K562 (cell line): Measurements from ENCODE around the gene POU3F3.

Experiments used
- ELF4 ChIP-seq: fragments of 450-650 bp; formaldehyde crosslinking; IDR thresholded peaks from 2 replicates; pipeline ENCODE4 v1.4.0; 2022; ENCODE audit warnings: missing genetic modification characterization
- FOXM1 ChIP-seq, 2 experiments: fragments of 450-650 bp in 1 of 2; sonication (generic) in 1 of 2; formaldehyde crosslinking in 1 of 2; IDR thresholded peaks; 2 replicates each; pipeline versions ENCODE4 v1.6.1 to v1.9.0; 2017 to 2022; ENCODE audit warnings: low read depth in 2 of 2, mild to moderate bottlenecking in 2 of 2, missing genetic modification reagents in 1 of 2, moderate library complexity in 1 of 2
- MAX ChIP-seq: sonication (generic); formaldehyde crosslinking; IDR thresholded peaks from 2 replicates; pipeline ENCODE4 v1.9.0; 2022; ENCODE audit warnings: mild to moderate bottlenecking, missing genetic modification reagents
- SMARCA5 ChIP-seq: fragments of 450-650 bp; IDR thresholded peaks from 2 replicates; pipeline ENCODE4 v1.6.1; 2016
- ZNF146 ChIP-seq: IDR thresholded peaks from one replicate; pipeline ENCODE4 v1.6.1; 2018; ENCODE audit warnings: missing compliant biosample characterization; ENCODE audit not compliant: unreplicated experiment
- ZNF830 ChIP-seq: fragments of 250-450 bp; sonication (Bioruptor Pico); IDR thresholded peaks from 2 replicates; pipeline ENCODE4 v1.5.0; 2021; ENCODE audit warnings: mild to moderate bottlenecking

- TF ChIP-seq MAX (CRISPR knock-in tag), result no peak
- TF ChIP-seq ZNF146, result no peak
- TF ChIP-seq SMARCA5, result no peak
- TF ChIP-seq ELF4 (CRISPR knock-in tag), result no peak
- TF ChIP-seq FOXM1 (IDR thresholded peaks at IDR 0.05; ENCODE audit: low read depth), result no peak
- no peak for TF ChIP-seq FOXM1 (CRISPR knock-in tag; IDR thresholded peaks at IDR 0.05; ENCODE audit: low read depth)
- TF ChIP-seq ZNF830, result no peak
Observed at GRCh38 chr2:104845946-104846785, 7.7 kb upstream of the POU3F3 start.
